Measurements from ENCODE around the gene CSF2RB. TPM values are rescaled to one million over a fixed set of nuclear protein-coding genes. Genes with fewer than 3 reads are reported as not detected.

The CSF2RB gene
- total RNA-seq, 1 experiment from 2014 or later = not detected

DNA sequence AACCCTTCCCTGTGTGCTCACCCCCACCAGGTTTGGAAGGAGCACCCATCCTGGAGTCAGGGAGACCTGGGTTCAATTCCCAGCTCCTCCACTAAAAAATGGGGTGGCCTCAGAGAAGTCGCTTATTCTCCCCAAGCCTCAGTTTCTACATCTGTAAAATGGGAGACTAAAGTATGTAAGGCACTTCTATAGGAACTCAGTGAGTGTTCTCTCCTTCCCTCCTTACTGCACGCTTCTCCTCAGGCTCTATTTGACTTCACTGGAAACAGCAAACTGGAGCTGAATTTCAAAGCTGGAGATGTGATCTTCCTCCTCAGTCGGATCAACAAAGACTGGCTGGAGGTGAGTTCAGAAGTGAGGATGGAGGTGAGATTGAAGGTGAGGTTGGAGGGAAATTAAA, 41.3 kb upstream of the CSF2RB start:
- H3K27ac Mint-ChIP-seq (ENCODE audit: unreplicated experiment) = no peak overlapping the region
- H3K27me3 Mint-ChIP-seq (ENCODE audit: unreplicated experiment) = peaks cover 17% of the 10 kb centered on the region
- CTCF ChIA-PET = interaction anchor here (0.7 to 1.6 kb wide), 2 partner anchors 90 to 173 kb away, joined by 3 to 4 read pairs; no protein-coding TSS in a partner anchor
- no peak overlapping the region for H3K4me3 Mint-ChIP-seq (ENCODE audit: low read depth, unreplicated experiment)
- no TSS peak for BruUV-seq (replicated peaks)
- no peak for DNase-seq
- intact Hi-C loops (cut with micrococcal nuclease; ENCODE audit: unreplicated experiment) = loop anchor here (5.0 kb wide), 1 partner anchor 105 kb away; no protein-coding TSS in a partner anchor
- H3K9me3 Mint-ChIP-seq (ENCODE audit: low read depth, unreplicated experiment) = no peaks in the 10 kb centered on the region
- TF ChIP-seq, protein P1, sequence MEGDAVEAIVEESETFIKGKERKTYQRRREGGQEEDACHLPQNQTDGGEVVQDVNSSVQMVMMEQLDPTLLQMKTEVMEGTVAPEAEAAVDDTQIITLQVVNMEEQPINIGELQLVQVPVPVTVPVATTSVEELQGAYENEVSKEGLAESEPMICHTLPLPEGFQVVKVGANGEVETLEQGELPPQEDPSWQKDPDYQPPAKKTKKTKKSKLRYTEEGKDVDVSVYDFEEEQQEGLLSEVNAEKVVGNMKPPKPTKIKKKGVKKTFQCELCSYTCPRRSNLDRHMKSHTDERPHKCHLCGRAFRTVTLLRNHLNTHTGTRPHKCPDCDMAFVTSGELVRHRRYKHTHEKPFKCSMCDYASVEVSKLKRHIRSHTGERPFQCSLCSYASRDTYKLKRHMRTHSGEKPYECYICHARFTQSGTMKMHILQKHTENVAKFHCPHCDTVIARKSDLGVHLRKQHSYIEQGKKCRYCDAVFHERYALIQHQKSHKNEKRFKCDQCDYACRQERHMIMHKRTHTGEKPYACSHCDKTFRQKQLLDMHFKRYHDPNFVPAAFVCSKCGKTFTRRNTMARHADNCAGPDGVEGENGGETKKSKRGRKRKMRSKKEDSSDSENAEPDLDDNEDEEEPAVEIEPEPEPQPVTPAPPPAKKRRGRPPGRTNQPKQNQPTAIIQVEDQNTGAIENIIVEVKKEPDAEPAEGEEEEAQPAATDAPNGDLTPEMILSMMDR (IDR thresholded peaks at IDR 0.05; ENCODE audit: unreplicated experiment) = no peak
- peaks cover 28% of the 10 kb centered on the region for H3K4me1 Mint-ChIP-seq (ENCODE audit: low read depth, unreplicated experiment)
- peaks cover 4% of the 10 kb centered on the region for H3K36me3 Mint-ChIP-seq (ENCODE audit: insufficient read depth, unreplicated experiment)

DNA sequence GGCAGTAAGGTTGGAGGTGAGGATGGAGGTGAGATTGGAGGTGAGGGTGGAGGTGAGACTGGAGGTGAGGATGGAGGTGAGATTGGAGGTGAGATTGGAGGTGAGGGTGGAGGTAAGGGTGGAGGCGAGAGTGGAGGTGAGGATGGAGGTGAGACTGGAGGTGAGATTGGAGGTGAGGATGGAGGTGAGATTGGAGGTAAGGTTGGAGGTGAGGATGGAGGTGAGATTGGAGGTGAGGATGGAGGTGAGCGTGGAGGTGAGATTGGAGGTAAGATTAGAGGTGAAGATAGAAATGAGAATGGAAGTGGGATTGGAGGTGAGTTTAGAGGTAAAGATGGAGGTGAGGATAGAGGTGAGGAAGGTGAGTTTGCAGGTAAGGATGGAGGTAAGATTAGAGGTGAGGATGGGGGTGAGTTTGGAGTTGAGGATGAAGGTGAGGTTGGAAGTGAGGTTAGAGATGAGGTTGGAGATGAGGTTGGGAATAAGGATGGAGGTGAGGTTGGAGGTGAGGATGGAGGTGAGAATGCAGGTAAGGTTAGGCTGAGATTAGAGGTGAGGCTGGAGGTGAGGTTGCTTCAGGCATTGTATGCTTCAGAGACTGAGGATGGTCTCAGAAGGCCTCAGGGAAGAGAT, 40.4 kb upstream of the CSF2RB start:
- H3K36me3 Mint-ChIP-seq (ENCODE audit: insufficient read depth, unreplicated experiment) = peaks cover 4% of the 10 kb centered on the region
- intact Hi-C loops (cut with micrococcal nuclease; ENCODE audit: unreplicated experiment) = loop anchor here (5.0 kb wide), 1 partner anchor 104 kb away; no protein-coding TSS in a partner anchor
- peak overlapping the region; percentile 42 for H3K27ac Mint-ChIP-seq (ENCODE audit: unreplicated experiment)
- no peaks in the 10 kb centered on the region for H3K9me3 Mint-ChIP-seq (ENCODE audit: low read depth, unreplicated experiment)
- CTCF ChIA-PET = interaction anchor here (1.0 to 1.8 kb wide), 4 partner anchors 8 to 170 kb away, joined by 4 to 16 read pairs (median 4); no protein-coding TSS in a partner anchor
- H3K4me3 Mint-ChIP-seq (ENCODE audit: low read depth, unreplicated experiment) = no peak overlapping the region
- no TSS peak for BruUV-seq (replicated peaks)
- peaks cover 22% of the 10 kb centered on the region for H3K27me3 Mint-ChIP-seq (ENCODE audit: unreplicated experiment)
- peaks cover 28% of the 10 kb centered on the region for H3K4me1 Mint-ChIP-seq (ENCODE audit: low read depth, unreplicated experiment)
- DNase-seq = no peak
- TF ChIP-seq, protein P1 (IDR thresholded peaks at IDR 0.05; ENCODE audit: unreplicated experiment) = no peak

DNA sequence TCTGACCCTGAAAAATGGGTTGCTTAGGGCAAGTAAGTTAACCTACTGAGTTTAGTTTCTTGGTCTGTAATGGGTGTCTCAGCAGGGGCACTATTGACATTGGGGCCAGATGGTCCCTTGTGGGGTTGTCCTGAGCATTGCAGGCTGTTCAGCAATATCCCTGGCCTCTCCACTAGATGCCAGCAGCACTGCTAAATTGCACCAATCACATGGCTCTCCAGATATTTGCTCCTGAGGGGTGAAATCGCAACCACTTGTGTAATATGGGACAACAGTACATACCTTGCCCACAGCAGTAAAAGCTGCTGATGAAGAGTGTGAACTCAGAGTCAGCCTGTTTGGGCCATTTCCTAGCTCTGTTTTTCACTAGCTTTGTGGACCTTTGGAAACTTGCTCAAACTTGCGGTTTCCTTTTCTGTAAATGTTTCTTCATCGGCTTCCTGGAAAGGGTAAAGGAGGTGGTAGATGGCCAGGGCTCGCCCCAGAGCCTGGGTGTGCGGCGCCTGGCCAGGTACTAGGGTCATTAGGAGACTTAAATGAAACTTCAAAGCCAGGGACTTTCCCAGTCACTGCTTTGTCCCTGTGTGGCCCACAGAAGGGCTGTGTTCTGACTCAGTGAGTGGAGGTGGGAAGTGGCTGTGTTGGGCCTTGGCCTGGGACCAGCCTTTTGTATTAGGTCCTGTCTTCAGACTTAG, 39.7 kb upstream of the CSF2RB start:
- H3K4me3 Mint-ChIP-seq (ENCODE audit: low read depth, unreplicated experiment) = no peak overlapping the region
- peak overlapping the region; percentile 42 for H3K27ac Mint-ChIP-seq (ENCODE audit: unreplicated experiment)
- no peaks in the 10 kb centered on the region for H3K9me3 Mint-ChIP-seq (ENCODE audit: low read depth, unreplicated experiment)
- intact Hi-C loops (cut with micrococcal nuclease; ENCODE audit: unreplicated experiment) = loop anchor here (5.0 kb wide), 1 partner anchor 104 kb away; no protein-coding TSS in a partner anchor
- no TSS peak for BruUV-seq (replicated peaks)
- peaks cover 28% of the 10 kb centered on the region for H3K4me1 Mint-ChIP-seq (ENCODE audit: low read depth, unreplicated experiment)
- DNase-seq = peak; percentile 59
- CTCF ChIA-PET = interaction anchor here (0.6 to 1.8 kb wide), 6 partner anchors 9 to 170 kb away, joined by 3 to 16 read pairs (median 4); no protein-coding TSS in a partner anchor
- TF ChIP-seq, protein P1 (IDR thresholded peaks at IDR 0.05; ENCODE audit: unreplicated experiment) = peak; percentile 60
- H3K27me3 Mint-ChIP-seq (ENCODE audit: unreplicated experiment) = peaks cover 30% of the 10 kb centered on the region
- peaks cover 4% of the 10 kb centered on the region for H3K36me3 Mint-ChIP-seq (ENCODE audit: insufficient read depth, unreplicated experiment)

DNA sequence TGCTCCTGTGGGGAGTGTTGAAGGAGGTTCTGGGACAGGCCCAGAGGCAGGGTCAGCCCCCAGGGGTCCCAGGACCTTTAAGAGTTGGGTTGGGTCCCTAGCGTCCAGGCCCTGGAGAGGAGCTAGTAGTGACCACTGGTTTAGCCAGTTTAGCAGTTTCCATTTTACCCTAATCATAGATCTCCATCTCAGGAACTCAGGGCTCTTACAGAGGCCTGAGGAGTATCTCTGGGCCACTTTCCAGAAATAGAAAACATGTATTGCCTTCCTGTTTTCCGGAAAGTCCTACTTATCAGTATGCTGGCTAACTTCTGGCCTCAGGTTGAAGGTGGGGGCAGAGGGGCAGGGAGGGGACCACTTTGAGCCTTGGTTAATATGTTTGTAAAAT, 39.1 kb upstream of the CSF2RB start:
- TF ChIP-seq, protein P1 (IDR thresholded peaks at IDR 0.05; ENCODE audit: unreplicated experiment) = no peak
- intact Hi-C loops (cut with micrococcal nuclease; ENCODE audit: unreplicated experiment) = loop anchor here (5.0 kb wide), 1 partner anchor 103 kb away; no protein-coding TSS in a partner anchor
- no peak overlapping the region for H3K4me3 Mint-ChIP-seq (ENCODE audit: low read depth, unreplicated experiment)
- BruUV-seq (replicated peaks) = no TSS peak
- peaks cover 28% of the 10 kb centered on the region for H3K4me1 Mint-ChIP-seq (ENCODE audit: low read depth, unreplicated experiment)
- H3K27me3 Mint-ChIP-seq (ENCODE audit: unreplicated experiment) = peaks cover 35% of the 10 kb centered on the region
- no peak for DNase-seq
- H3K27ac Mint-ChIP-seq (ENCODE audit: unreplicated experiment) = peak overlapping the region; percentile 42
- H3K9me3 Mint-ChIP-seq (ENCODE audit: low read depth, unreplicated experiment) = no peaks in the 10 kb centered on the region
- CTCF ChIA-PET = interaction anchor here (0.6 to 1.8 kb wide), 6 partner anchors 9 to 169 kb away, joined by 3 to 16 read pairs (median 4); no protein-coding TSS in a partner anchor
- H3K36me3 Mint-ChIP-seq (ENCODE audit: insufficient read depth, unreplicated experiment) = peaks cover 4% of the 10 kb centered on the region
